Measurements from ENCODE around the gene MYH13.
"Not testable (repeated sequence)": the region's sequence is repeated elsewhere in the genome, so short reads cannot be mapped to it uniquely, and the experiment has no call there.

The MYH13 gene

DNA sequence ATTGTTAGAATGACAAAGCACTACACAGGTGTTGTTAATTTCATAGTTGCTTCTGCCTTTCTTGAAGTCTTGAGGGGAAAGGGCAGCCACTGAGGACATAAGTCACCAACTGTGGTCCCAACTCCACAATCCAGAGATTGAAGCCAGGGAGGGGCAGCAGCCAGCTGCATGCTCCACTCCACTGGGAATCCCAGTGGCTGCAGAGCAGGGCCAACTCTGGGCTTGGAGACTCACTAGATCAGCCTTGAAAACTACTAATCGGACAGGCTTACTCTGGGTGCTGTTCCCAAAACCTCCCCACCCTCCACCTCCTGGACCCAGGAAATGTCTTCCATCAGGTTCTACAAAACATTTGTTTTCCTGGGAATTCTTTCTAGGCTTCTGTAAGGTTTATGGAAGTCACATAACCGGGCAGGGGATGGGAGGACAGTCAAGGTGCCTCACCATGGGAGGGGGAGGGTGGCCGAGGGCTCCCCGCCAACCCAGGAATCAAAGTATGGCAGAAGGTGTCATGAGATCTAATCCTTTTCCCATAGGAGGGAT lies 68.0 kb downstream of the MYH13 start:
- H3K27ac ChIP-seq, result no peak overlapping the region
- no peak for TF ChIP-seq CTCF (conservative IDR thresholded peaks at IDR 0.05)

DNA sequence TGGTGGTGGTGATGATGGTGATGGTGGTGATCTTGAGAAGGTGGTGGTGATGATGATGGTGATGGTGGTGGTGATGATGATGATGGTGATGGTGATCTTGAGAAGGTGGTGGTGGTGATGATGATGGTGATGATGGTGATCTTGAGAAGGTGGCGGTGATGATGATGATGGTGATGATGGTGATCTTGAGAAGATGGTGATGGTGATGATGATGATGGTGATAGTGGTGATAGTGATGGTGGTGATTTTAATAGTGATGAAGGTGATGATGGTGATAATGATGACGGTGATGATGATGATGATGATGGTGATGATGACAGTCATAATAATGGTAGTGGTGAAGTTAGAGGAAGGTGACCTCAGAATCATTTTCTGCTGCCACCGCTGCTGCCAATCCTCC lies 75.1 kb downstream of the MYH13 start:
- H3K27ac ChIP-seq, result no peak overlapping the region

DNA sequence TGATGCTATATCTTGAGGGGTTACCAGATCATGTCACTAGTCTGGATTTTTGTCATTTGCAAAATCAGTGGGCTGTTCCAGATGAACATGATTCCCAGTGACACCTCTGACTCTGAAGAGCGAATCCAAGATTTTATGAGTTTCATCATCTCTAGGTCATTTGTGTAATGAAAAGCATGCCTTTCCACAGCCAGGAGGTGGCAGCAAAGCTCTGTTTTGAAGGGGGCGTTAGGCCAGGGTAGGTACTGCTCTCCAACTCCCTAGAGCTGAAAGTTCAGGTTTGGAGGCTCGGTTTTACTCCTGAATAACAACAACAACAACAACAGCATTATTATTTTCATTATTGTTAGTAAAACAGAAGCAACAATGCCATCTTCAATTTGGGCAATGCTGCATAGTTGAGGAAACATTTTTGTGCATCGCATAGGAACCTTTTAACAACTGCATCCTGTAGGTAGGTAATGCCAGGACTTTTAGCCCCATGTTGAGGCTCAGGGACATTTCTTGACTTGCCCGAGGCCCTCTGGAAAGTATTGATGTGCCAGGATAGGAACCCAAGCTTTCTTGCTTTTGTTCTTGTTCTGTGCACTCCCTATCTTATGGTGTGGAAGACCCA lies 77.0 kb downstream of the MYH13 start:
- no peak overlapping the region for H3K27ac ChIP-seq
- peak; percentile 86 for TF ChIP-seq CTCF (conservative IDR thresholded peaks at IDR 0.05)

More for the DNA sequence above, 75.1 kb downstream of the MYH13 start:
- no peak for TF ChIP-seq CTCF (conservative IDR thresholded peaks at IDR 0.05)

DNA sequence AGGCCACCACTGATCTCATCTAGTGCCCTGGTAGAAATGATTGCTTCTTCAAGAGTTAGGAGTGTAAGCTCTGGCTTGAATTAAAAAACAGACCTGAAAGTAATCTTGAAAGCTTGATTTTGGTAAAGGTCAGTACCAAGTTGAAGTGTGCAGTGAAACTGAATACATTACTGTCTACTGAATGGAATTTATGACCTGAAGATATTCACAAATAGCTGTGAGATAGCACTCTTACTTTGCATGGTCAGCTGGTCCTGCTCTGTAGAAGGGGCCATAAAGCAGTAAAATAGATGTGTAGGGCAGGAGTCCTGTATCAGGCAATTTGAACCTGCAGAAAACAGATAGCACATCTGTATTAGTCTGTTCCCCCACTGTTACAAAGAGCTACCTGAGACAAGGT lies 78.6 kb downstream of the MYH13 start:
- H3K27ac ChIP-seq, result no peak overlapping the region
- no peak for TF ChIP-seq CTCF (conservative IDR thresholded peaks at IDR 0.05)

- no peak for TF ChIP-seq CTCF (conservative IDR thresholded peaks at IDR 0.05)
- H3K27ac ChIP-seq, result no peak overlapping the region
Measured at GRCh38 chr17:10292057-10292937, 80.5 kb downstream of the MYH13 start.

GRCh38 chr17:10291576-10291975 lies 81.2 kb downstream of the MYH13 start:
- not testable (repeated sequence) for H3K27ac ChIP-seq

GRCh38 chr17:10290041-10290440 lies 82.8 kb downstream of the MYH13 start:
- no peak overlapping the region for H3K27ac ChIP-seq
- no peak for TF ChIP-seq CTCF (conservative IDR thresholded peaks at IDR 0.05)

DNA sequence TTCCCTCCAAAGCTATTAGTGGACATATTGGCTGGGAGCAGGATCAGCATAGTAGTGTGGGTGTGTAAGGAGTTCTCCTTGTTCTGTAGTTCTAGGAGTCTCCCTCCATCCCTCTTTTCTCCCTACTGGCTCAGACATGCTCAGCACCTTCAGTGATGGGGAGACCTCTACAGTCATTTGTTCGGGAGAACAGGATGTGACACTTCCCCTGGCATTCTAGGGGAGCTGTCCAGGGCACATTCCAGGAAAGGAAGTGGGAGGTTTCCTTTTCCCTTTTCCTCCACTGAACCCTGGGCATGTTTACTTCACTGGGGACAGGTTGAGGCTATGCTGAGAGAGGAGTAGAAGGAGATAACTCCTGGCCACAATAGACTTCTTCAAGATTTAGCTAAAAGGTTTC lies 86.5 kb downstream of the MYH13 start:
- no peak for TF ChIP-seq CTCF (conservative IDR thresholded peaks at IDR 0.05)
- H3K27ac ChIP-seq, result no peak overlapping the region

Data from VCaP (cell line).